Skeletal muscle tissue (tissue), 4 donors: ENCODE data around the gene PRAMEF9. TPM values are rescaled to one million over a fixed set of nuclear protein-coding genes. Genes with fewer than 3 reads are reported as not detected.
"Not testable (repeated sequence)": the region's sequence is repeated elsewhere in the genome, so short reads cannot be mapped to it uniquely, and the experiment has no call there.

Experiments used
- H3K27ac ChIP-seq: one replicate; pipeline ENCODE4 v1.7.0; 2013; ENCODE audit warnings: mild to moderate bottlenecking, low read depth, low read length, inconsistent platforms
- H3K27me3 ChIP-seq, 3 donors: one replicate each; pipeline ENCODE4 v1.7.0; 2013; ENCODE audit warnings: low read length in 3 of 3; ENCODE audit not compliant: control insufficient read depth in 3 of 3, insufficient read depth in 3 of 3
- H3K36me3 ChIP-seq, 3 donors: one replicate each; pipeline ENCODE4 v1.7.0; 2013; ENCODE audit warnings: low read length in 3 of 3; ENCODE audit not compliant: control insufficient read depth in 3 of 3, insufficient read depth in 3 of 3
- H3K4me1 ChIP-seq, 3 donors: one replicate each; pipeline ENCODE4 v1.7.0; 2013; ENCODE audit warnings: low read length in 3 of 3, mild to moderate bottlenecking in 3 of 3; ENCODE audit not compliant: control insufficient read depth in 3 of 3, insufficient read depth in 3 of 3
- H3K4me3 ChIP-seq, 3 donors: one replicate each; pipeline ENCODE4 v1.7.0; 2013; ENCODE audit warnings: low read length in 3 of 3
- H3K9ac ChIP-seq, 3 donors: one replicate each; pipeline ENCODE4 v1.7.0; 2013; ENCODE audit warnings: low read length in 3 of 3, mild to moderate bottlenecking in 3 of 3, moderate library complexity in 2 of 3, low read depth in 1 of 3
- H3K9me3 ChIP-seq, 3 donors: one replicate each; pipeline ENCODE4 v1.7.0; 2013; ENCODE audit warnings: low read length in 3 of 3; ENCODE audit not compliant: control insufficient read depth in 3 of 3
- total RNA-seq: library from RNA; depleted of rRNA; stranded (reverse); fragments of >200 nt; gene quantifications from one replicate; pipeline ENCODE4 v1.2.3, GENCODE V29; 2014
- donor health status: Osteomylitis.

The PRAMEF9 gene
- total RNA-seq, 1 donor from 2014 or later, result not detected

- not testable (repeated sequence) for H3K9ac ChIP-seq, H3K27ac ChIP-seq, H3K27me3 ChIP-seq, H3K4me3 ChIP-seq, H3K9me3 ChIP-seq, H3K4me1 ChIP-seq, H3K36me3 ChIP-seq
Observed at GRCh38 chr1:13227271-13228055, 55.8 kb downstream of the PRAMEF9 start.

- no peaks in the 10 kb centered on the region for H3K36me3 ChIP-seq
- H3K9ac ChIP-seq, result no peak overlapping the region
- H3K4me1 ChIP-seq, result no peaks in the 10 kb centered on the region
- no peak overlapping the region for H3K4me3 ChIP-seq
- H3K27me3 ChIP-seq, result peaks cover 0 to 7% (median 5%) of the 10 kb centered on the region in 3 donors
- no peaks in the 10 kb centered on the region for H3K9me3 ChIP-seq
- no peak overlapping the region for H3K27ac ChIP-seq
Observed at GRCh38 chr1:13228343-13228781, 56.7 kb downstream of the PRAMEF9 start.

Other genes starting within 250 kb of the PRAMEF9 start
- not detected for gene PRAMEF6, start 224.3 kb upstream of the PRAMEF9 start, total RNA-seq
- gene PRAMEF27, start 115.3 kb upstream of the PRAMEF9 start, total RNA-seq, result not detected
- gene HNRNPCL3, start 111.1 kb upstream of the PRAMEF9 start, total RNA-seq, result not detected
- gene PRAMEF25, start 101.1 kb upstream of the PRAMEF9 start, total RNA-seq, result not detected
- gene HNRNPCL2, start 55.0 kb upstream of the PRAMEF9 start, total RNA-seq, result not detected
- not detected for gene PRAMEF26, start 15.8 kb upstream of the PRAMEF9 start, total RNA-seq
- not detected for gene HNRNPCL4, start 6.2 kb upstream of the PRAMEF9 start, total RNA-seq
- not detected for gene PRAMEF13, start 29.6 kb downstream of the PRAMEF9 start, total RNA-seq
- not detected for gene PRAMEF18, start 54.3 kb downstream of the PRAMEF9 start, total RNA-seq
- gene PRAMEF5, start 82.3 kb downstream of the PRAMEF9 start, total RNA-seq, result not detected
- not detected for gene PRAMEF8, start 113.3 kb downstream of the PRAMEF9 start, total RNA-seq
- not detected for gene PRAMEF33, start 131.7 kb downstream of the PRAMEF9 start, total RNA-seq
- not detected for gene PRAMEF15, start 143.7 kb downstream of the PRAMEF9 start, total RNA-seq
- gene PRAMEF14, start 175.3 kb downstream of the PRAMEF9 start, total RNA-seq, result not detected
- not detected for gene PRAMEF19, start 200.1 kb downstream of the PRAMEF9 start, total RNA-seq
- gene PRAMEF17, start 217.8 kb downstream of the PRAMEF9 start, total RNA-seq, result not detected
- gene PRAMEF20, start 238.6 kb downstream of the PRAMEF9 start, total RNA-seq, result not detected